HEK293 (cell line): ENCODE data around the gene GABRA5.

Source experiments
- GLI2 ChIP-seq: fragments of 450-650 bp; formaldehyde crosslinking; IDR thresholded peaks from 2 replicates; pipeline ENCODE4; 2017; ENCODE audit warnings: missing biosample characterization, missing genetic modification characterization, low read depth, borderline replicate concordance
- KLF9 ChIP-seq: fragments of 450-650 bp; formaldehyde crosslinking; IDR thresholded peaks from 2 replicates; pipeline ENCODE4 v1.5.1; 2016; ENCODE audit warnings: missing biosample characterization, missing genetic modification characterization, low read depth
- SCRT1 ChIP-seq: fragments of 450-650 bp; formaldehyde crosslinking; IDR thresholded peaks from 2 replicates; pipeline ENCODE4 v1.5.1; 2016; ENCODE audit warnings: missing biosample characterization, missing genetic modification characterization, borderline replicate concordance
- SETDB1 ChIP-seq: IDR thresholded peaks from one replicate; pipeline ENCODE4 v1.6.1; 2017; ENCODE audit warnings: mild to moderate bottlenecking, low read length, moderate library complexity, mixed read lengths; ENCODE audit not compliant: insufficient read length
- TCF7L2 ChIP-seq: IDR thresholded peaks from 2 replicates; pipeline ENCODE4 v1.6.1; 2011; ENCODE audit warnings: low read depth, mild to moderate bottlenecking, inconsistent platforms, low read length, moderate library complexity, borderline replicate concordance
- ZEB2 ChIP-seq: fragments of 450-650 bp; formaldehyde crosslinking; IDR thresholded peaks from 2 replicates; pipeline ENCODE4 v1.5.1; 2016; ENCODE audit warnings: missing biosample characterization, missing genetic modification characterization
- ZNF423 ChIP-seq: fragments of 450-650 bp; formaldehyde crosslinking; IDR thresholded peaks from 2 replicates; pipeline ENCODE4 v1.5.1; 2016; ENCODE audit warnings: missing biosample characterization, missing genetic modification characterization
- ZNF747 ChIP-seq: fragments of 450-650 bp; formaldehyde crosslinking; IDR thresholded peaks from 2 replicates; pipeline ENCODE4 v1.5.1; 2016; ENCODE audit warnings: missing biosample characterization, missing genetic modification characterization
- ZNF830 ChIP-seq: fragments of 450-650 bp; IDR thresholded peaks from 2 replicates; pipeline ENCODE4 v1.5.0; 2018; ENCODE audit warnings: missing biosample characterization, missing genetic modification characterization, low read depth, mild to moderate bottlenecking, moderate library complexity
- TF ChIP-seq, protein P1 (sequence below): fragments of 450-650 bp; formaldehyde crosslinking; IDR thresholded peaks from 2 replicates; pipeline ENCODE4 v1.5.1; 2016; ENCODE audit warnings: missing biosample characterization, missing genetic modification characterization
- TF ChIP-seq, protein P2 (sequence below): fragments of 450-650 bp; formaldehyde crosslinking; IDR thresholded peaks from 2 replicates; pipeline ENCODE4 v1.5.1; 2016; ENCODE audit warnings: missing biosample characterization, missing genetic modification characterization, low read depth
- TF ChIP-seq, protein P3 (sequence below): fragments of 450-650 bp; formaldehyde crosslinking; IDR thresholded peaks from 2 replicates; pipeline ENCODE4 v1.5.1; 2016; ENCODE audit warnings: missing biosample characterization, missing genetic modification characterization
- TF ChIP-seq, protein P4 (sequence below): sonication (generic); formaldehyde crosslinking; IDR thresholded peaks from 2 replicates; pipeline ENCODE4 v1.8.1; 2022; ENCODE audit warnings: mild to moderate bottlenecking, moderate library complexity, missing genetic modification reagents
- TF ChIP-seq, protein P5 (sequence below): fragments of 450-650 bp; formaldehyde crosslinking; IDR thresholded peaks from 2 replicates; pipeline ENCODE4 v1.5.1; 2016; ENCODE audit warnings: missing biosample characterization, missing genetic modification characterization

DNA sequence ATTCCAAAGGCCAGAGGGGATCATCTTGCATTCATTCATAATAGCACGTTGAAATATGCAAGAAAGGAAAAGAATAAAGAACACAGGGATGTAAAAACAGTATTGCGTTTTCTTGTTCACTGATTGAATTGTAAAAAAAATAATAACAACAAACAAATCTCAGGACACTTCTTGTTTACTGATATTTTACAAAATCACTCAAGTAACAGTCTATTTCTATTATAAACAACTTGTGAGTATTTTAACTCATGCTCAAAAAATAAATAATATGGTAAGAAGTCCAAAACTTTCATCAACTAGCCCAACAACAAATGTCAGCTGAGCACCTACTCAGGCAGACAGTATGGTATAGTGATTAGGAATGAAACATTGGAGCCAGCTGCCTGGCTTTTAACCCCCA, 101.9 kb downstream of the GABRA5 start:
- TF ChIP-seq TCF7L2 (no peak), GLI2 (tag by site-specific recombination) (no peak), SETDB1 (no peak), ZNF830 (tag by site-specific recombination) (no peak), ZNF423 (tag by site-specific recombination) (no peak), ZNF747 (no peak), ZEB2 (tag by site-specific recombination) (no peak), KLF9 (tag by site-specific recombination) (no peak), SCRT1 (no peak)
- TF ChIP-seq, protein P1, sequence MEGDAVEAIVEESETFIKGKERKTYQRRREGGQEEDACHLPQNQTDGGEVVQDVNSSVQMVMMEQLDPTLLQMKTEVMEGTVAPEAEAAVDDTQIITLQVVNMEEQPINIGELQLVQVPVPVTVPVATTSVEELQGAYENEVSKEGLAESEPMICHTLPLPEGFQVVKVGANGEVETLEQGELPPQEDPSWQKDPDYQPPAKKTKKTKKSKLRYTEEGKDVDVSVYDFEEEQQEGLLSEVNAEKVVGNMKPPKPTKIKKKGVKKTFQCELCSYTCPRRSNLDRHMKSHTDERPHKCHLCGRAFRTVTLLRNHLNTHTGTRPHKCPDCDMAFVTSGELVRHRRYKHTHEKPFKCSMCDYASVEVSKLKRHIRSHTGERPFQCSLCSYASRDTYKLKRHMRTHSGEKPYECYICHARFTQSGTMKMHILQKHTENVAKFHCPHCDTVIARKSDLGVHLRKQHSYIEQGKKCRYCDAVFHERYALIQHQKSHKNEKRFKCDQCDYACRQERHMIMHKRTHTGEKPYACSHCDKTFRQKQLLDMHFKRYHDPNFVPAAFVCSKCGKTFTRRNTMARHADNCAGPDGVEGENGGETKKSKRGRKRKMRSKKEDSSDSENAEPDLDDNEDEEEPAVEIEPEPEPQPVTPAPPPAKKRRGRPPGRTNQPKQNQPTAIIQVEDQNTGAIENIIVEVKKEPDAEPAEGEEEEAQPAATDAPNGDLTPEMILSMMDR (tag by site-specific recombination) = no peak
- TF ChIP-seq, protein P2, sequence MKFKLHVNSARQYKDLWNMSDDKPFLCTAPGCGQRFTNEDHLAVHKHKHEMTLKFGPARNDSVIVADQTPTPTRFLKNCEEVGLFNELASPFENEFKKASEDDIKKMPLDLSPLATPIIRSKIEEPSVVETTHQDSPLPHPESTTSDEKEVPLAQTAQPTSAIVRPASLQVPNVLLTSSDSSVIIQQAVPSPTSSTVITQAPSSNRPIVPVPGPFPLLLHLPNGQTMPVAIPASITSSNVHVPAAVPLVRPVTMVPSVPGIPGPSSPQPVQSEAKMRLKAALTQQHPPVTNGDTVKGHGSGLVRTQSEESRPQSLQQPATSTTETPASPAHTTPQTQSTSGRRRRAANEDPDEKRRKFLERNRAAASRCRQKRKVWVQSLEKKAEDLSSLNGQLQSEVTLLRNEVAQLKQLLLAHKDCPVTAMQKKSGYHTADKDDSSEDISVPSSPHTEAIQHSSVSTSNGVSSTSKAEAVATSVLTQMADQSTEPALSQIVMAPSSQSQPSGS (tag by site-specific recombination) = no peak
- TF ChIP-seq, protein P3, sequence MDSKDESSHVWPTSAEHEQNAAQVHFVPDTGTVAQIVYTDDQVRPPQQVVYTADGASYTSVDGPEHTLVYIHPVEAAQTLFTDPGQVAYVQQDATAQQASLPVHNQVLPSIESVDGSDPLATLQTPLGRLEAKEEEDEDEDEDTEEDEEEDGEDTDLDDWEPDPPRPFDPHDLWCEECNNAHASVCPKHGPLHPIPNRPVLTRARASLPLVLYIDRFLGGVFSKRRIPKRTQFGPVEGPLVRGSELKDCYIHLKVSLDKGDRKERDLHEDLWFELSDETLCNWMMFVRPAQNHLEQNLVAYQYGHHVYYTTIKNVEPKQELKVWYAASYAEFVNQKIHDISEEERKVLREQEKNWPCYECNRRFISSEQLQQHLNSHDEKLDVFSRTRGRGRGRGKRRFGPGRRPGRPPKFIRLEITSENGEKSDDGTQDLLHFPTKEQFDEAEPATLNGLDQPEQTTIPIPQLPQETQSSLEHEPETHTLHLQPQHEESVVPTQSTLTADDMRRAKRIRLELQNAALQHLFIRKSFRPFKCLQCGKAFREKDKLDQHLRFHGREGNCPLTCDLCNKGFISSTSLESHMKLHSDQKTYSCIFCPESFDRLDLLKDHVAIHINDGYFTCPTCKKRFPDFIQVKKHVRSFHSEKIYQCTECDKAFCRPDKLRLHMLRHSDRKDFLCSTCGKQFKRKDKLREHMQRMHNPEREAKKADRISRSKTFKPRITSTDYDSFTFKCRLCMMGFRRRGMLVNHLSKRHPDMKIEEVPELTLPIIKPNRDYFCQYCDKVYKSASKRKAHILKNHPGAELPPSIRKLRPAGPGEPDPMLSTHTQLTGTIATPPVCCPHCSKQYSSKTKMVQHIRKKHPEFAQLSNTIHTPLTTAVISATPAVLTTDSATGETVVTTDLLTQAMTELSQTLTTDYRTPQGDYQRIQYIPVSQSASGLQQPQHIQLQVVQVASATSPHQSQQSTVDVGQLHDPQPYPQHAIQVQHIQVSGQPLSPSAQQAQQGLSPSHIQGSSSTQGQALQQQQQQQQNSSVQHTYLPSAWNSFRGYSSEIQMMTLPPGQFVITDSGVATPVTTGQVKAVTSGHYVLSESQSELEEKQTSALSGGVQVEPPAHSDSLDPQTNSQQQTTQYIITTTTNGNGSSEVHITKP (tag by site-specific recombination) = no peak
- TF ChIP-seq, protein P4, sequence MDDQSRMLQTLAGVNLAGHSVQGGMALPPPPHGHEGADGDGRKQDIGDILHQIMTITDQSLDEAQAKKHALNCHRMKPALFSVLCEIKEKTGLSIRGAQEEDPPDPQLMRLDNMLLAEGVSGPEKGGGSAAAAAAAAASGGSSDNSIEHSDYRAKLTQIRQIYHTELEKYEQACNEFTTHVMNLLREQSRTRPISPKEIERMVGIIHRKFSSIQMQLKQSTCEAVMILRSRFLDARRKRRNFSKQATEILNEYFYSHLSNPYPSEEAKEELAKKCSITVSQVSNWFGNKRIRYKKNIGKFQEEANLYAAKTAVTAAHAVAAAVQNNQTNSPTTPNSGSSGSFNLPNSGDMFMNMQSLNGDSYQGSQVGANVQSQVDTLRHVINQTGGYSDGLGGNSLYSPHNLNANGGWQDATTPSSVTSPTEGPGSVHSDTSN (CRISPR knock-in tag) = no peak
- TF ChIP-seq, protein P5, sequence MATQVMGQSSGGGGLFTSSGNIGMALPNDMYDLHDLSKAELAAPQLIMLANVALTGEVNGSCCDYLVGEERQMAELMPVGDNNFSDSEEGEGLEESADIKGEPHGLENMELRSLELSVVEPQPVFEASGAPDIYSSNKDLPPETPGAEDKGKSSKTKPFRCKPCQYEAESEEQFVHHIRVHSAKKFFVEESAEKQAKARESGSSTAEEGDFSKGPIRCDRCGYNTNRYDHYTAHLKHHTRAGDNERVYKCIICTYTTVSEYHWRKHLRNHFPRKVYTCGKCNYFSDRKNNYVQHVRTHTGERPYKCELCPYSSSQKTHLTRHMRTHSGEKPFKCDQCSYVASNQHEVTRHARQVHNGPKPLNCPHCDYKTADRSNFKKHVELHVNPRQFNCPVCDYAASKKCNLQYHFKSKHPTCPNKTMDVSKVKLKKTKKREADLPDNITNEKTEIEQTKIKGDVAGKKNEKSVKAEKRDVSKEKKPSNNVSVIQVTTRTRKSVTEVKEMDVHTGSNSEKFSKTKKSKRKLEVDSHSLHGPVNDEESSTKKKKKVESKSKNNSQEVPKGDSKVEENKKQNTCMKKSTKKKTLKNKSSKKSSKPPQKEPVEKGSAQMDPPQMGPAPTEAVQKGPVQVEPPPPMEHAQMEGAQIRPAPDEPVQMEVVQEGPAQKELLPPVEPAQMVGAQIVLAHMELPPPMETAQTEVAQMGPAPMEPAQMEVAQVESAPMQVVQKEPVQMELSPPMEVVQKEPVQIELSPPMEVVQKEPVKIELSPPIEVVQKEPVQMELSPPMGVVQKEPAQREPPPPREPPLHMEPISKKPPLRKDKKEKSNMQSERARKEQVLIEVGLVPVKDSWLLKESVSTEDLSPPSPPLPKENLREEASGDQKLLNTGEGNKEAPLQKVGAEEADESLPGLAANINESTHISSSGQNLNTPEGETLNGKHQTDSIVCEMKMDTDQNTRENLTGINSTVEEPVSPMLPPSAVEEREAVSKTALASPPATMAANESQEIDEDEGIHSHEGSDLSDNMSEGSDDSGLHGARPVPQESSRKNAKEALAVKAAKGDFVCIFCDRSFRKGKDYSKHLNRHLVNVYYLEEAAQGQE (tag by site-specific recombination) = no peak
